Uterus (tissue), 4 donors: Measurements from ENCODE around the gene MED27. TPM values are rescaled to one million over a fixed set of nuclear protein-coding genes. Genes with fewer than 3 reads are reported as not detected.

ENCODE experiments used
- DNase-seq, 2 donors: peaks; one replicate each; pipeline ENCODE4 v3.0.0-alpha.2; 2019 to 2020
- H3K27ac ChIP-seq, 2 donors: fragments of 200-600 bp; sonication (generic); 1 replicate in 1 of 2; 2 replicates in 1 of 2; pipeline ENCODE4 v1.5.1; 2016 to 2018
- H3K27me3 ChIP-seq, 2 donors: fragments of 200-600 bp; sonication (generic); one replicate each; pipeline ENCODE4 v1.5.1; 2018 to 2019; ENCODE audit warnings: control low read depth in 1 of 2
- H3K36me3 ChIP-seq, 2 donors: fragments of 200-600 bp; sonication (generic); one replicate each; pipeline ENCODE4 v1.5.1; 2019; ENCODE audit warnings: control low read depth in 1 of 2
- H3K4me1 ChIP-seq, 2 donors: fragments of 200-600 bp; sonication (generic); one replicate each; pipeline ENCODE4 v1.5.1; 2018 to 2019; ENCODE audit warnings: control low read depth in 1 of 2
- H3K4me3 ChIP-seq, 2 donors: fragments of 200-600 bp; sonication (generic); 1 replicate in 1 of 2; 2 replicates in 1 of 2; pipeline ENCODE4 v1.5.1; 2018 to 2019; ENCODE audit warnings: mild to moderate bottlenecking in 1 of 2
- H3K9me3 ChIP-seq, 2 donors: fragments of 200-600 bp; sonication (generic); one replicate each; pipeline ENCODE4 v1.5.1; 2019; ENCODE audit warnings: control low read depth in 1 of 2
- POLR2A ChIP-seq, 2 donors: fragments of 450-650 bp; IDR thresholded peaks; one replicate each; pipeline ENCODE4 v1.6.1; 2016; ENCODE audit warnings: antibody characterized with exemption in 2 of 2, mild to moderate bottlenecking in 1 of 2, moderate library complexity in 1 of 2
- intact Hi-C: fragments of 100-400 bp; cut with DNase I; formaldehyde crosslinking; loops from one replicate; pipeline ENCODE4 v1.15.1; 2023; ENCODE audit warnings: low total_unique reads
- total RNA-seq, 4 donors: library from RNA; depleted of rRNA in 3 of 4; stranded (reverse); fragments of >200 nt in 3 of 4; gene quantifications; one replicate each; pipeline versions ENCODE4 v1.1.0 to v1.2.4, GENCODE V29; 2014 to 2023
- TF ChIP-seq, protein P1 (sequence below), 4 experiments: fragments of 200-600 bp in 2 of 4; fragments of 450-650 bp in 2 of 4; sonication (generic) in 2 of 4; IDR thresholded peaks; one replicate each; pipeline ENCODE4 v1.5.1; 2016 to 2019; ENCODE audit warnings: antibody characterized with exemption in 4 of 4, mild to moderate bottlenecking in 2 of 4, moderate library complexity in 1 of 4
- donor health status: DM: yes; HTN: yes; CAD: no.

The MED27 gene
- total RNA-seq, 4 donors from 2014 or later = 4.6 to 29.3 (median 10.7) TPM

DNA sequence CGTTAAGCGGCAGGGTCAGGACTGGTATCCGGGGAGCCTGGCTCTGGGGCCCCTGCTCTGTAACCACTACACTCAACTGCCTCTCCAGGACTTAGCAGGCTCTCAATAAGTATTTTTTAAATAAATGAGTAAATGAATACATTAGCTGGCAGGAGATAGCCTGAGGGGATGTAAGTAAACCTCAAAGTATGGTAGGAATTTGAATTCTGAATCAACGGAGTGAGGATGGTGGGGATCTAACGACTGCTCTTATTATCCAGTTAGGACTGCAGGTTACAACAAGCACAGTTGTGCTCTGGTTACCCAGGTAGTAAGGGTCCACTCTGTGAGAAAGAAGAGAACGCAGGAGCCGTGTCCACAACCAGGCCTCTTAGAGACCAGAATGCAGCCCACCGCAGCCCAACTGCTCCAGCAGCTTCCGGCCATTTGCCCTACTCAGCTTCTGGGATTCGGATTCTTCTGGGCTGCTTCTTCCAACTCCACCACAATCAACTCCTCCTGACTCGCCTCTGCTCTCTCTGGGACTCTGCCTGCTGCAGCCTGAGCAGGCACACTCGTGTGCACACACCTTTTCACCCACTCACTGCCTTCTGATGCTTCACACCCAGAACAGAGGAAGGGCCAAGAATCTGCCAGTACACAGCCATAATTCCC, 52.6 kb downstream of the MED27 start:
- no peaks in the 10 kb centered on the region for H3K27me3 ChIP-seq
- H3K4me3 ChIP-seq = no peak overlapping the region
- DNase-seq = no peak
- no peak overlapping the region for H3K27ac ChIP-seq
- no peaks in the 10 kb centered on the region for H3K36me3 ChIP-seq
- intact Hi-C loops = no loop called here
- TF ChIP-seq, protein P1, sequence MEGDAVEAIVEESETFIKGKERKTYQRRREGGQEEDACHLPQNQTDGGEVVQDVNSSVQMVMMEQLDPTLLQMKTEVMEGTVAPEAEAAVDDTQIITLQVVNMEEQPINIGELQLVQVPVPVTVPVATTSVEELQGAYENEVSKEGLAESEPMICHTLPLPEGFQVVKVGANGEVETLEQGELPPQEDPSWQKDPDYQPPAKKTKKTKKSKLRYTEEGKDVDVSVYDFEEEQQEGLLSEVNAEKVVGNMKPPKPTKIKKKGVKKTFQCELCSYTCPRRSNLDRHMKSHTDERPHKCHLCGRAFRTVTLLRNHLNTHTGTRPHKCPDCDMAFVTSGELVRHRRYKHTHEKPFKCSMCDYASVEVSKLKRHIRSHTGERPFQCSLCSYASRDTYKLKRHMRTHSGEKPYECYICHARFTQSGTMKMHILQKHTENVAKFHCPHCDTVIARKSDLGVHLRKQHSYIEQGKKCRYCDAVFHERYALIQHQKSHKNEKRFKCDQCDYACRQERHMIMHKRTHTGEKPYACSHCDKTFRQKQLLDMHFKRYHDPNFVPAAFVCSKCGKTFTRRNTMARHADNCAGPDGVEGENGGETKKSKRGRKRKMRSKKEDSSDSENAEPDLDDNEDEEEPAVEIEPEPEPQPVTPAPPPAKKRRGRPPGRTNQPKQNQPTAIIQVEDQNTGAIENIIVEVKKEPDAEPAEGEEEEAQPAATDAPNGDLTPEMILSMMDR (IDR thresholded peaks at IDR 0.05) = no peak
- no peak for TF ChIP-seq POLR2A (IDR thresholded peaks at IDR 0.05)
- H3K9me3 ChIP-seq = no peaks in the 10 kb centered on the region
- H3K4me1 ChIP-seq = peaks cover 0 to 4% of the 10 kb centered on the region in 2 donors

DNA sequence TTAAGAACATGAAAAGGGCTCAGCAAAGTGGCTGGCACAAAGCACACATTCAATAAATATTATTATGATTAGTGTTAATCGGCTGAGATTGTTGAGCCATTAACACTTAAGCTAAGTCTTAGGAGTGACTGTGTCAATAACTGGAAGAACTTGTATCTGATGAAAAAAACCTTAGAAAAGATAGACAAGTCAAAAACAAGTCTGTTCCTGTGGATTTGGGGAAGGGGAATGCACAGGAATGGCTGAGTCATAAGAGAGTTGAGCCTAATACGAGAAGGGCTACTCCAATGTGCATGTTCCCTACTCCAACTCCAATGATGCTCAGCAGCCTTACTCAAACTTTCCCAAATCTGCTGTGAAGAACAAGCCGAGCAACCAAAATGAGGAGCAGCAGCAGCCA, 53.9 kb downstream of the MED27 start:
- Histone ChIP-seq H3K4me3 (no peak overlapping the region), H3K27me3 (no peaks in the 10 kb centered on the region), H3K36me3 (no peaks in the 10 kb centered on the region), H3K27ac (no peak overlapping the region), H3K9me3 (no peaks in the 10 kb centered on the region), H3K4me1 (no peaks in the 10 kb centered on the region)
- TF ChIP-seq, protein P1 (IDR thresholded peaks at IDR 0.05) = no peak
- TF ChIP-seq POLR2A (IDR thresholded peaks at IDR 0.05) = no peak
- DNase-seq = no peak
- intact Hi-C loops = no loop called here

DNA sequence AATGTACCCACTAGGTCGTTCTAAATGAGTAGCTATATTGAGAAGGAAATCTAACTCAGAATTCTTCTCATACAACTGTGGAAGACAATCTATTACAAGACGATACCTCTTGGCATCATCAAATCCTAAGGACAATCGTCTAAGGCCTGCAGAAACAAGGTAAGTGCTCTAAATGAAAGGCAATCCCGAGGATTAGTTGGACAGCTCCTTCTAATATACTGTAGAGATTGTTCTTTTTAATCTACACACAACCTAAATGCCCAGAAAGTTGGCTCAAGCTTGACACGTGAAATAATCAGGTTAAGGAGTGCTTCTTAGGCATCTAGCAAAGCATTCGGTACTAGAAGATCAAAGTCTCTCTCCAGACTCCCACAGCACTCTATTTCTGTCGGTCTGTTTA, 55.1 kb downstream of the MED27 start:
- no peak for DNase-seq
- Histone ChIP-seq H3K9me3 (no peaks in the 10 kb centered on the region), H3K27ac (no peak overlapping the region), H3K4me3 (no peak overlapping the region), H3K4me1 (no peaks in the 10 kb centered on the region), H3K36me3 (no peaks in the 10 kb centered on the region), H3K27me3 (no peaks in the 10 kb centered on the region)
- no peak for TF ChIP-seq POLR2A (IDR thresholded peaks at IDR 0.05)
- TF ChIP-seq, protein P1 (IDR thresholded peaks at IDR 0.05) = no peak
- intact Hi-C loops = no loop called here

DNA sequence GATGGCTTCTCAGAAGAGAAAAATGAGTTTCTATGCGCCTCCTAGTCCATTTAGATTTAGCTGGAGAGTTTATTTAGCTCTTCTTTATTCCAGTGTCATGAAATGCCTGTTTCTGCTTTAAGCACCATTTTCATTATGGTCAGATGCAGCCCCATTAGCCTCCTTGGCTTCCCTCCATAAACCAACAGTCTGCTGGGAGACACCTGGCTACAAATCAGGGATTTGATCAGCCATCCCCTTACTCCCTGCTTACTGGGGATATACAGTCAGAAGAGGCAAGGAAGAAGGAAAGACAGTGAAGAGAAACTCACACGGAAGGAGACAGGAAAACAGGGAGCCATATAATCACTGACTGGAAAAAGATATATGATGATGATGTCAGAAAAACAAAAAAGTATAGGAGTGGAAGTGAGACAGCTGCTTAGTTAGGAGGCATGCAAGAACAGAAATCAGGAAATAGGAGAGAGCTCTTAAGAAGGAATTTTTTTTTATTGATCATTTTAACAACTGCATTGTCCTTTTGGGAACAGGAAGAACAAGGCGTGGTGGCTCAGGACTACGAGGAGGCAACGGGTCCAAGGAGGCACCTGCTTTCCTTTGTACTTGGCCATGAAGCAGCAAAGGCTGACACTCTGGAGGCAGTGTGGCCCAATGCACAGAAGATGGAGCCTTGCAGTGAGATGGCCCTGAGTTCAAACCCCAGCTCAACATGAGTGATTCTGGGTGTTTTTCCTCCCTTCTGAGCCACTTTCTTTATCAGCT, 56.1 kb downstream of the MED27 start:
- no peak for TF ChIP-seq POLR2A (IDR thresholded peaks at IDR 0.05)
- TF ChIP-seq, protein P1 (IDR thresholded peaks at IDR 0.05) = no peak
- Histone ChIP-seq H3K9me3 (no peaks in the 10 kb centered on the region), H3K27ac (no peak overlapping the region), H3K4me3 (no peak overlapping the region), H3K4me1 (no peaks in the 10 kb centered on the region), H3K27me3 (no peaks in the 10 kb centered on the region), H3K36me3 (no peaks in the 10 kb centered on the region)
- no peak for DNase-seq
- intact Hi-C loops = no loop called here

DNA sequence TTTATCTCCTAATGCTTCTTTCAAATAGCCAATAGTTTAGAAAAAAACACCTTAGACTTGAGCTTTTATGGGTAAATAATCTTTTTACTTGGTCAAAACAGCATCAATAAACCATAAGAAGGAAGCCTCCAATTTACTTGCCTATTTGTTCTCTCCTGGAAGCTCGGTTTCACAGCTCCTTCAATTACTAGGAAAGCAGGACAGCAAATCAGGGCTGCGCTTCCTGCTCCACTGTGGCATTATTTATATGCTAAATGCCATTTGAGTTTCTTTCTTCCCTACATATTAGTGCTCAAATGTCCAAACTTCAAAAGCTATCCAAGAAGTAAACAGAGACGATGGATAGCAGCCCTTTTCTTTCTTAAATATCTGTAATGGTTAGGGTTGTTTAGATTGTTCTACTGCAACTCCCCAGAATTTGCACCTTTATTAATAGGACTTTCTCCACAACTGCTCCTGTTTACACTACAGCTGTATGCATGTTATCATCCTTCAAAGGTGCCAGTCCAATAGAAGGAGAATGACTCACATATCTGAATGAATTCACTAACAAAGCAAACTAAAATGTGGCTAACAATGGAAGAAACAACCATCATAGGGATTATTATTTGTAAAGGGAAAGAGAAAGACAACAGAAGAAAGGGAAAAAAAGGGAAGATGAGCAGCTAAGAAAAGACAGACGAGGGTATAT, 58.7 kb downstream of the MED27 start:
- no peak for TF ChIP-seq POLR2A (IDR thresholded peaks at IDR 0.05)
- TF ChIP-seq, protein P1 (IDR thresholded peaks at IDR 0.05) = no peak
- Histone ChIP-seq H3K4me3 (no peak overlapping the region), H3K9me3 (no peaks in the 10 kb centered on the region), H3K27me3 (no peaks in the 10 kb centered on the region), H3K36me3 (no peaks in the 10 kb centered on the region), H3K4me1 (no peaks in the 10 kb centered on the region), H3K27ac (no peak overlapping the region)
- intact Hi-C loops = no loop called here
- no peak for DNase-seq
